CD8-positive, alpha-beta memory T cell (primary cell): ENCODE results near the gene NR3C1. TPM values are rescaled to one million over a fixed set of nuclear protein-coding genes. Genes with fewer than 3 reads are reported as not detected.
A peak's percentile ranks its signal among the peaks of the same experiment; 100 is the strongest.

Source experiments
- CTCF ChIA-PET: fragments of 350-600 bp; sonication (Branson Sonifier 250); formaldehyde crosslinking; loops from one replicate; lab custom pipeline; 2021; ENCODE audit warnings: antibody characterized with exemption; lab: Charles Lee
- POLR2A ChIA-PET: fragments of 350-600 bp; sonication (Branson Sonifier 250); formaldehyde crosslinking; loops from one replicate; lab custom pipeline; 2021; ENCODE audit warnings: antibody characterized with exemption; lab: Charles Lee
- DNase-seq, 5 donors: peaks; one replicate each; pipeline versions ENCODE4 v3.0.0 to v3.0.0-alpha.2; 2020 to 2022; ENCODE audit warnings: mixed read lengths in 1 of 5
- H3K27ac ChIP-seq: one replicate; pipeline ENCODE4 v1.7.0; 2013; ENCODE audit warnings: low read depth, mild to moderate bottlenecking, low read length, moderate library complexity
- H3K27me3 ChIP-seq: 2 replicates; pipeline ENCODE4 v1.7.0; 2013; ENCODE audit warnings: low read length, mild to moderate bottlenecking; ENCODE audit not compliant: insufficient read depth, poor library complexity, severe bottlenecking
- H3K36me3 ChIP-seq: 2 replicates; pipeline ENCODE4 v1.7.0; 2013; ENCODE audit warnings: mild to moderate bottlenecking, low read length, moderate library complexity; ENCODE audit not compliant: insufficient read depth
- H3K4me1 ChIP-seq: 2 replicates; pipeline ENCODE4 v1.7.0; 2013; ENCODE audit warnings: mild to moderate bottlenecking, low read length, moderate library complexity; ENCODE audit not compliant: insufficient read depth
- H3K4me3 ChIP-seq: 2 replicates; pipeline ENCODE4 v1.7.0; 2013; ENCODE audit warnings: mild to moderate bottlenecking, low read length
- H3K9me3 ChIP-seq: 2 replicates; pipeline ENCODE4 v1.7.0; 2013; ENCODE audit warnings: mild to moderate bottlenecking, low read length
- H3K27ac Mint-ChIP-seq, 8 donors: one replicate each; pipeline ENCODE4 v1.8.0; 2020 to 2021; ENCODE audit warnings: mixed read lengths in 8 of 8, mild to moderate bottlenecking in 6 of 8, inconsistent platforms in 3 of 8, moderate library complexity in 3 of 8
- H3K27me3 Mint-ChIP-seq, 2 donors: one replicate each; pipeline ENCODE4 v1.8.0; 2020 to 2021; ENCODE audit warnings: mixed read lengths in 2 of 2, mild to moderate bottlenecking in 1 of 2, moderate library complexity in 1 of 2
- H3K36me3 Mint-ChIP-seq, 3 donors: one replicate each; pipeline ENCODE4 v1.8.0; 2020 to 2021; ENCODE audit warnings: mixed read lengths in 3 of 3, inconsistent platforms in 1 of 3, mild to moderate bottlenecking in 1 of 3
- H3K4me1 Mint-ChIP-seq, 3 donors: one replicate each; pipeline ENCODE4 v1.8.0; 2020 to 2021; ENCODE audit warnings: mixed read lengths in 3 of 3, inconsistent platforms in 1 of 3, mild to moderate bottlenecking in 1 of 3
- H3K4me3 Mint-ChIP-seq, 7 donors: one replicate each; pipeline ENCODE4 v1.8.0; 2020 to 2021; ENCODE audit warnings: mixed read lengths in 7 of 7, mild to moderate bottlenecking in 6 of 7, moderate library complexity in 4 of 7, inconsistent platforms in 2 of 7
- H3K9me3 Mint-ChIP-seq, 5 donors: one replicate each; pipeline ENCODE4 v1.8.0; 2020 to 2022; ENCODE audit warnings: mixed read lengths in 5 of 5, mild to moderate bottlenecking in 3 of 5, moderate library complexity in 2 of 5, inconsistent platforms in 1 of 5
- polyA plus RNA-seq: library from polyadenylated mRNA; unstranded; fragments of 300-500 nt; fragmentation: Illumina TruSeq; gene quantifications from one replicate; pipeline ENCODE4 v1.2.3, GENCODE V29; 2021
- total RNA-seq, 2 experiments: library from RNA; stranded (reverse); gene quantifications; one replicate each; pipeline ENCODE4 v1.2.3, GENCODE V29; 2021

The NR3C1 gene
- total and polyA plus RNA-seq, 3 experiments from 2014 or later = 65.3 to 85.5 (median 66.5) TPM

DNA sequence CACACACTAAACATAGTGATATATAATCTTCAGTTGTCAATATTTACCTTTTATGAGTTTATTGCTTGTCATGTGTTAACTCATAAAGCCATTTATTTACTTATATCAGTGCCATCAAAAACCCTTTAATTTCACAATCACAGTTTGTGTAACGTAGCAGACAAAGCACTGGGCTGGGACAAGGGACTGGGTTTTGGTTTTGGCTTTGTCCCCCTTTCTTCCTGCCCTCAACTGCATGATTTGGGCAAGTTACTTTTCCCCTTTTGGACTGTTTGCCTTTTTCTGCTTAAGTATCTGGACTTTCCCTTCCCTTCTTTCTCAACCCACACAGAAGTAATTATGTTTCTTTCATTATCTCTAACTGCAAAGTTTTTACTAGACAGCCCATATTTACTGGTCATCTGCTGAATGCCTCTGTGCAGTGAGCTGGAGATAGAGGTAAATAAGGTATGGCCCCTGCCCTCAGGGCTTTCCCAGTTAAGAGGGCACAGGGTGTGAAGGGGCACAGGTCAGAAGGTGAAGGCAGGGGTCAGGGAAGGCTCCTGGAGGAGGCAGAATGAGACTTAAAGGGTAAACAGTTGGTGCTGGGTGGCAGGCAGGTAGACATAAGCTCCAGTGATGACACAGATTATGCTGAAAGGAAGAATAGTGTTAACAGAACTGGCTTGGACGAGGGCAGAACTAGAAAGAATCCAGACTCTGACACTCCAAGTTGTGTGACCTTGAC, 14.8 kb upstream of the NR3C1 start:
- H3K27me3 Mint-ChIP-seq = no peaks in the 10 kb centered on the region
- peak overlapping the region in 4 of 8 donors; percentile 29 to 64 (median 60) for H3K27ac Mint-ChIP-seq
- no peaks in the 10 kb centered on the region for H3K9me3 Mint-ChIP-seq
- Histone ChIP-seq H3K27ac (no peak overlapping the region), H3K4me1 (no peaks in the 10 kb centered on the region), H3K9me3 (no peaks in the 10 kb centered on the region), H3K4me3 (no peak overlapping the region), H3K36me3 (no peaks in the 10 kb centered on the region), H3K27me3 (no peaks in the 10 kb centered on the region)
- POLR2A ChIA-PET = no interaction called here
- peaks cover 0 to 4% (median 2%) of the 10 kb centered on the region in 3 donors for H3K36me3 Mint-ChIP-seq
- no peak for DNase-seq
- CTCF ChIA-PET = no interaction called here
- H3K4me1 Mint-ChIP-seq = peaks cover 24 to 40% (median 37%) of the 10 kb centered on the region in 3 donors
- H3K4me3 Mint-ChIP-seq = peak overlapping the region in 2 of 7 donors; percentile 9 to 55

DNA sequence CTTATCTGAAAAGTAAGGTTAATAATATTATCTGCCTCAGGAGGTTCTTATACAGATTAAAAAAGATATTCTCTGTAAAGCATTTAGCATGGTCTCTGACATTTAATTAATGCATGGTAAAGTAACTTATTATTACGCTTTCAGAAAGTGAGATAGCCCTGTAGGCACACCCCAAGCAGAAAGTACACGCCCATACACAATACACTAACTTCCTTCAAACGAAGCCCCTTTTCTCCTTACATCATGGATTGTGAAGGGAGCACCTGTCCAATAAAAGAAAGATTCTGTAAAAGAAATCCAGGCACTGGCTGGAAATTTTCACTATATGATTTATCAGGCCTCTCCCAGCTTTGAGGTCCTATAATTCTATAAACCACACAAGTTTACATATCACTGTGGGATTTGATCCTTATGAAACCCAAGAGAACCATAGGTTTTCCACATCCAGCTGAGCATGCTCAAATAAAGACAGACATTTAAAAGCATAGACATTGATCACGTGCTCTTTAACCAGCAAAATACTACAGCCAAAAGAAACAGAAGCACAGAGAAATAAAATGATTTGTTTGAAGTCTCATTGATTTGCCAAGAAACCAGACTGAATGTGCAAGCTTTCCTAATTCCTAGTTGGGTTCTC, 14.1 kb upstream of the NR3C1 start:
- no peak overlapping the region for H3K4me3 ChIP-seq
- ChIA-PET CTCF (no interaction called here), POLR2A (no interaction called here)
- H3K36me3 Mint-ChIP-seq = peaks cover 1 to 4% (median 2%) of the 10 kb centered on the region in 3 donors
- H3K27ac ChIP-seq = no peak overlapping the region
- H3K9me3 Mint-ChIP-seq = no peaks in the 10 kb centered on the region
- DNase-seq = no peak
- no peaks in the 10 kb centered on the region for H3K27me3 Mint-ChIP-seq
- no peaks in the 10 kb centered on the region for H3K36me3 ChIP-seq
- H3K9me3 ChIP-seq = no peaks in the 10 kb centered on the region
- no peaks in the 10 kb centered on the region for H3K27me3 ChIP-seq
- H3K4me3 Mint-ChIP-seq = peak overlapping the region in 2 of 7 donors; percentile 28 to 55
- H3K4me1 ChIP-seq = no peaks in the 10 kb centered on the region
- H3K4me1 Mint-ChIP-seq = peaks cover 28 to 46% (median 41%) of the 10 kb centered on the region in 3 donors
- peak overlapping the region in 1 of 8 donors; percentile 29 for H3K27ac Mint-ChIP-seq

DNA sequence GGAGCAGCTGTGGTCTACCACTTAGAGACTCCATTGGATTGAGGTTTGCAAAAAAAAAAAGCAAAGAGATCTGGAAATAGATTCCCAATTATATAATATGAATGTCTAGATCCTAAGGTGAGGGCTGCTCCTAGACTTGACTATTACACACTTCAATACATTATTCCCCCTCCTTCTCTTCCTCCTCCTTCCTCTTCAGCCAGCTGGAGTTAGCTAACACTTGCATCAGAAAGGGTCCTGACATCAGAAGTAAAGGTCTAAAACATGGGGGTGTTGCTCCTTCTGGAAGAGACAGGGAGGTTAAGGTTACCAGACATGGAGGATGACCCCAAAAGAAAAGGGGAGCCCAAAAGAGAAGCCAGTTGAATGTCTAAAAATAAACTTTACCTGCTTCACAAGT, 12.9 kb upstream of the NR3C1 start:
- Histone ChIP-seq H3K27ac (no peak overlapping the region), H3K36me3 (no peaks in the 10 kb centered on the region)
- CTCF ChIA-PET = interaction anchor here (1.7 kb wide), 1 partner anchor 12 kb away, joined by 5 read pairs; the partner anchor contains the start of gene NR3C1

DNA sequence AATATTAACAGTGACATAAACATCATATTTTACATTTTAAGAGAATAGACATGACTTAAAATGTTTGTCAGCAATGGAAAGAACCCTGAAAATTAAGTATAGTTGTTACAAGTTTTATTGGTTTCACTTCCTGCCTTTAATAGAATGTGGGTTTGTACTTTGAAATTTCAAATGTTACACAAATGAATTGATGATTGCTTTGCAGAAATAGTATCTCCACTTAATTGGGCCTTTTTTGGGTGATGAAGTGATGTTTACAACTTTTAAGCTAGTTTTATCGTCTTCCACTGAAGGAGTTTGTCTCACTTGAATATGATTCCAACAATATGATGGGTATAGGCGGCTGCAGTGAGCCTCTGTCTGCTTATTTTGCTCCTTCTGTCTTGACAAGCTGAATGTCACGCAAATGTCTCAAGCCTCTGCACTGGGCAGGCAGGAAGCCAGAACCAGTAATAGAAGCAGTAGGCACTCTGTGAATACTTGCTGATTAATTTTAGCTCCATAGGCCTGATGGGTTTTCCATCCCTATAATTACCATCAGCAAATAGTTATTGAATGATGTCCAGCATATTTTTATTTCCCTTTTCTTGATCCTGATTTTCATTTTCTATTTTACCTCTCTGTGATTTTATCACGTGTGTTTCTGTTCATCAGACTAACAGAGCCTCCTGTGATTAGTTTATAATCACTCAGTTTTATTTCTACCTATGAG, 10.6 kb upstream of the NR3C1 start:
- H3K27me3 ChIP-seq = peaks cover 4% of the 10 kb centered on the region
- H3K4me3 ChIP-seq = no peak overlapping the region
- Mint-ChIP-seq H3K27me3 (peaks cover 0 to 4% of the 10 kb centered on the region in 2 donors), H3K36me3 (peaks cover 1 to 4% (median 1%) of the 10 kb centered on the region in 3 donors), H3K27ac (peak overlapping the region in 4 of 8 donors; percentile 26 to 88 (median 46)), H3K4me3 (peak overlapping the region in 3 of 7 donors; percentile 23 to 59 (median 46)), H3K9me3 (no peaks in the 10 kb centered on the region), H3K4me1 (peaks cover 31 to 75% (median 53%) of the 10 kb centered on the region in 3 donors)
- no peak overlapping the region for H3K27ac ChIP-seq
- H3K9me3 ChIP-seq = no peaks in the 10 kb centered on the region
- no peaks in the 10 kb centered on the region for H3K4me1 ChIP-seq
- ChIA-PET POLR2A (interaction anchor here (1.7 to 2.6 kb wide), 3 partner anchors 10 to 20 kb away, joined by 4 to 24 read pairs (median 7); partner anchors contain the start of gene NR3C1), CTCF (interaction anchor here (1.4 to 2.7 kb wide), 2 partner anchors 10 to 20 kb away, joined by 5 to 16 read pairs; partner anchors contain the start of gene NR3C1)
- DNase-seq = no peak
- H3K36me3 ChIP-seq = no peaks in the 10 kb centered on the region

More for the DNA sequence above, 12.9 kb upstream of the NR3C1 start:
- Mint-ChIP-seq H3K27ac (peak overlapping the region in 1 of 8 donors; percentile 24), H3K9me3 (no peaks in the 10 kb centered on the region), H3K36me3 (peaks cover 1 to 8% (median 2%) of the 10 kb centered on the region in 3 donors), H3K27me3 (peaks cover 0 to 3% of the 10 kb centered on the region in 2 donors), H3K4me1 (peaks cover 28 to 56% (median 41%) of the 10 kb centered on the region in 3 donors), H3K4me3 (no peak overlapping the region)
- POLR2A ChIA-PET = interaction anchor here (0.5 to 0.7 kb wide), 3 partner anchors 25 to 843 kb away, joined by 3 to 6 read pairs (median 4); no protein-coding TSS in a partner anchor
- no peaks in the 10 kb centered on the region for H3K9me3 ChIP-seq
- no peak overlapping the region for H3K4me3 ChIP-seq
- no peaks in the 10 kb centered on the region for H3K4me1 ChIP-seq
- H3K27me3 ChIP-seq = no peaks in the 10 kb centered on the region
- DNase-seq = no peak

DNA sequence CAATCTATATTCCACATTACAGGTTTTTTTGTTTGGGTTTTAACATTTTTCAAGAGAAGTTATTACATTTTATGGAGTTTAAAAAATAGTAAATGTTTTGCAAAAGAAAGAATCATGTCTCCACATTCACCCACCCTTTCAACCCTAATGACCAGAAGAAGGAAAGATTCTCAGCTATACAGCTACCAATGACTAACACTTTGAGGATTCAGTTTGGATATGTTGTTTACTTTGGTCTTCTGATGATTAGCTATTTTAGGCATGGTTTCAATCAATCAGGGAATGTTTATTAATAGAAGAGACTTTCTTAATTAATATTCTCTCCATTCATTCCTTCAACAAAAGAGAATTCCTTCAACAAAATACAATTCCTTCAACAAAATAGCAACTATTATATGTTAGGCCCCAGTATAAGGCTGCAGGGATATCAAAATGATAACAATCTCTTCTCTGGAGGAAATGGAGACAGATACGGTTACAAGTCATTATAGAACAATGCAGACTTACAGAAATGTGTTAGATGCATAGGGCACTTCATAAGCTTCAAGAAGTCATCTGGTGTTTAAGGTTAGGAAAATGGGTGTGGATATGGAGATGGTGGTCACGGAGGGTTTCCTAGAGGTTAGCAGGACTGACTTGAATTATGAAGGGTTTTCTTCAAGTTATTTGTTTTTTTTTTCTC, 9.3 kb upstream of the NR3C1 start:
- peak overlapping the region in 1 of 7 donors; percentile 48 for H3K4me3 Mint-ChIP-seq
- H3K4me1 Mint-ChIP-seq = peaks cover 26 to 65% (median 40%) of the 10 kb centered on the region in 3 donors
- ChIA-PET CTCF (interaction anchor here (0.8 to 2.7 kb wide), 2 partner anchors 9 to 21 kb away, joined by 3 to 16 read pairs; partner anchors contain the start of gene NR3C1), POLR2A (interaction anchor here (1.1 to 2.6 kb wide), 4 partner anchors 9 to 22 kb away, joined by 3 to 24 read pairs (median 6); partner anchors contain the start of gene NR3C1)
- peaks cover 4% of the 10 kb centered on the region for H3K27me3 ChIP-seq
- H3K9me3 ChIP-seq = no peaks in the 10 kb centered on the region
- no peaks in the 10 kb centered on the region for H3K4me1 ChIP-seq
- H3K27me3 Mint-ChIP-seq = peaks cover 0 to 4% of the 10 kb centered on the region in 2 donors
- H3K4me3 ChIP-seq = no peak overlapping the region
- no peak overlapping the region for H3K27ac ChIP-seq
- peak overlapping the region in 4 of 8 donors; percentile 9 to 67 (median 26) for H3K27ac Mint-ChIP-seq
- H3K9me3 Mint-ChIP-seq = no peaks in the 10 kb centered on the region
- DNase-seq = no peak
- no peaks in the 10 kb centered on the region for H3K36me3 ChIP-seq
- H3K36me3 Mint-ChIP-seq = peaks cover 1 to 4% (median 1%) of the 10 kb centered on the region in 3 donors

DNA sequence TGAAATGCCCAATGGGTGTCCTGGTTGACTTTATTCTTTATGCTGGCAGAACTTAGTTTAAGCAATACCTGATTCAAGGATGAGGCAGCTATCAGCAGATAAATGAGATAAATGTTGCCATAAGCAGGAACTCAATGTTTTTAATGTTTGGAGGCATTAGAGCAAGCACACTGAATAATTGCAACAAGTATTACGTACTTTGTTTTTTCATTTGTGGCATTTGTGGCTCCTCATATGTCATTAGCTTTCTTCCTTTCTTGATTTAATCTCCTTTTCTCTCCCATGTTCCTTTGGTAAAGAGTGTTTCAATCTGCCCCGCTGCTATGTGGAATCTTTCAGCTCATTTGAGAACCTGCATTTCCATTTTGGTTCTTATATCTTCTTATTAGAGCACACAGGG, 6.4 kb upstream of the NR3C1 start:
- DNase-seq = peak in 1 of 5 donors; percentile 10
- Mint-ChIP-seq H3K36me3 (peaks cover 1 to 8% (median 4%) of the 10 kb centered on the region in 3 donors), H3K4me1 (peaks cover 27 to 60% (median 48%) of the 10 kb centered on the region in 3 donors), H3K4me3 (peak overlapping the region in 2 of 7 donors; percentile 11 to 25), H3K27me3 (peaks cover 0 to 4% of the 10 kb centered on the region in 2 donors), H3K27ac (peak overlapping the region in 4 of 8 donors; percentile 19 to 87 (median 52)), H3K9me3 (no peaks in the 10 kb centered on the region)
- H3K27ac ChIP-seq = no peak overlapping the region
- no peaks in the 10 kb centered on the region for H3K4me1 ChIP-seq
- no peak overlapping the region for H3K4me3 ChIP-seq
- ChIA-PET POLR2A (interaction anchor here (1.5 kb wide), 1 partner anchor 25 kb away, joined by 7 read pairs; no protein-coding TSS in a partner anchor), CTCF (interaction anchor here (1.2 to 1.3 kb wide), 2 partner anchors 17 to 23 kb away, joined by 3 read pairs; no protein-coding TSS in a partner anchor)
- peaks cover 4% of the 10 kb centered on the region for H3K27me3 ChIP-seq
- no peaks in the 10 kb centered on the region for H3K36me3 ChIP-seq
- H3K9me3 ChIP-seq = no peaks in the 10 kb centered on the region

DNA sequence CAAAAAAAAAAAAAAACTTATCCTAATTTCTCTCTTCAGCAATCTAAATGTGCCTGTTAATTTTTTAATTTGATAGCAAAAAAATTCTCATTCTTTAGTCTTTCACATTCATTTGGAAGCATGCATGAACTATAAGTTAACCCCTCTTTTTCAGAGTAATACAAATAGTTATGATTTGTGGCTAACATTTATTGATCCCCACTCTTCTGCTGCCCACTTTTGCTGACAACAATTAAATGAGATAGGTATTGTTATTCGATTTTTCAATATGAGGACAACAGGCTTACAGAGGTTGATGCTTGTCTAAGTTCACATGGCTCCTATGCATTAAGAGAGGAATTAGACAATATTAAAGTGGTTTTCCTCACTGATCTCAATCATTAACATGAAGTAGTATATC, 2.9 kb upstream of the NR3C1 start:
- Histone ChIP-seq H3K27ac (no peak overlapping the region), H3K4me3 (no peak overlapping the region), H3K27me3 (peaks cover 4% of the 10 kb centered on the region), H3K4me1 (peaks cover 10% of the 10 kb centered on the region), H3K9me3 (no peaks in the 10 kb centered on the region), H3K36me3 (no peaks in the 10 kb centered on the region)
- Mint-ChIP-seq H3K9me3 (no peaks in the 10 kb centered on the region), H3K27ac (peak overlapping the region in 5 of 8 donors; percentile 51 to 99 (median 79)), H3K27me3 (peaks cover 0 to 1% of the 10 kb centered on the region in 2 donors), H3K4me3 (peak overlapping the region in 6 of 7 donors; percentile 57 to 98 (median 82)), H3K4me1 (peaks cover 21 to 38% (median 36%) of the 10 kb centered on the region in 3 donors), H3K36me3 (peaks cover 0 to 18% (median 0%) of the 10 kb centered on the region in 3 donors)
- ChIA-PET POLR2A (no interaction called here), CTCF (no interaction called here)
- DNase-seq = no peak
